Endodermal cell (in vitro differentiated cells): ENCODE measurements around the gene ZNF32. TPM values are rescaled to one million over a fixed set of nuclear protein-coding genes. Genes with fewer than 3 reads are reported as not detected.

Source experiments
- DNase-seq: peaks from one replicate; pipeline ENCODE4 v3.0.0-alpha.2; 2017
- H3K27ac ChIP-seq: 2 replicates; pipeline ENCODE4 v1.5.1; 2013; ENCODE audit warnings: mild to moderate bottlenecking, low read depth, low read length, moderate library complexity
- H3K27me3 ChIP-seq: 2 replicates; pipeline ENCODE4 v1.6.1; 2013; ENCODE audit warnings: mild to moderate bottlenecking, low read length, moderate library complexity; ENCODE audit not compliant: insufficient read depth, control insufficient read depth, poor library complexity, severe bottlenecking
- H3K36me3 ChIP-seq: 2 replicates; pipeline ENCODE4 v1.7.0; 2013; ENCODE audit warnings: mild to moderate bottlenecking, low read length, moderate library complexity; ENCODE audit not compliant: control insufficient read depth, insufficient read depth
- H3K4me1 ChIP-seq: one replicate; pipeline ENCODE4 v1.7.0; 2013; ENCODE audit warnings: low read length; ENCODE audit not compliant: control insufficient read depth, insufficient read depth
- H3K4me3 ChIP-seq: 2 replicates; pipeline ENCODE4 v1.5.1; 2013; ENCODE audit warnings: mild to moderate bottlenecking, low read length, moderate library complexity
- H3K9ac ChIP-seq: 2 replicates; pipeline ENCODE4 v1.6.1; 2013; ENCODE audit warnings: mild to moderate bottlenecking, low read length, moderate library complexity; ENCODE audit not compliant: poor library complexity, severe bottlenecking; ENCODE audit errors: extremely low read depth
- H3K9me3 ChIP-seq: 2 replicates; pipeline ENCODE4 v1.6.1; 2013; ENCODE audit warnings: mild to moderate bottlenecking, low read length, moderate library complexity; ENCODE audit not compliant: control insufficient read depth
- H3K27ac Mint-ChIP-seq: 2 replicates; pipeline ENCODE4 v1.8.0; 2020; ENCODE audit warnings: mixed read lengths
- H3K27me3 Mint-ChIP-seq: 2 replicates; pipeline ENCODE4 v1.8.0; 2021; ENCODE audit warnings: mild to moderate bottlenecking, mixed read lengths; ENCODE audit not compliant: insufficient read depth
- H3K36me3 Mint-ChIP-seq: 2 replicates; pipeline ENCODE4 v1.8.0; 2020; ENCODE audit warnings: low read depth, mixed read lengths
- H3K4me1 Mint-ChIP-seq: 2 replicates; pipeline ENCODE4 v1.8.0; 2020; ENCODE audit warnings: mixed read lengths
- H3K4me3 Mint-ChIP-seq: 2 replicates; pipeline ENCODE4 v1.8.0; 2020; ENCODE audit warnings: mild to moderate bottlenecking, moderate library complexity, mixed read lengths
- H3K9me3 Mint-ChIP-seq: 2 replicates; pipeline ENCODE4 v1.8.0; 2020; ENCODE audit warnings: mild to moderate bottlenecking, mixed read lengths
- CTCF ChIP-seq: fragments of 200-600 bp; sonication (generic); conservative IDR thresholded peaks from 2 replicates; pipeline ENCODE4 v1.5.0; 2021; ENCODE audit warnings: antibody characterized with exemption, mild to moderate bottlenecking
- WGBS, 2 experiments: methylation state at CpG; one replicate each; pipeline versions ENCODE4 v1.1.5 to v1.1.7; 2013; ENCODE audit warnings: missing lambda C conversion rate in 2 of 2, mixed read lengths in 1 of 2; ENCODE audit not compliant: insufficient coverage in 1 of 2, insufficient read length in 1 of 2; 5-methylcytosine and 5-hydroxymethylcytosine counted together
- total RNA-seq, 2 donors: library from RNA; stranded (reverse); fragmentation: NEBNext Ultra II Directional in 1 of 2; extraction: Animal tissue kit (Norgen Biotek cat#: 25700) in 1 of 2; gene quantifications; 2 replicates in 1 of 2; 3 replicates in 1 of 2; pipeline ENCODE4 v1.2.1, GENCODE V29; 2021

The ZNF32 gene
- total RNA-seq, 2 donors from 2014 or later: 21.4 to 29.0 TPM

GRCh38 chr10:43695730-43696129 is 47.0 kb upstream of the ZNF32 start:
- DNase-seq: no peak
- no peak overlapping the region for H3K4me3 Mint-ChIP-seq
- Histone ChIP-seq H3K4me1 (no peaks in the 10 kb centered on the region), H3K27ac (no peak overlapping the region), H3K27me3 (peaks cover 13% of the 10 kb centered on the region), H3K4me3 (no peak overlapping the region), H3K36me3 (no peaks in the 10 kb centered on the region), H3K9ac (no peak overlapping the region), H3K9me3 (no peaks in the 10 kb centered on the region)
- H3K27ac Mint-ChIP-seq: no peak overlapping the region
- no peaks in the 10 kb centered on the region for H3K4me1 Mint-ChIP-seq
- H3K9me3 Mint-ChIP-seq: no peaks in the 10 kb centered on the region
- no peak for TF ChIP-seq CTCF
- no peaks in the 10 kb centered on the region for H3K36me3 Mint-ChIP-seq
- 92 to 96% methylated on average over 13 to 16 of the region's 16 CpGs for WGBS, 2 experiments
- H3K27me3 Mint-ChIP-seq: peaks cover 23% of the 10 kb centered on the region

- no peak for TF ChIP-seq CTCF
- Histone ChIP-seq H3K36me3 (no peaks in the 10 kb centered on the region), H3K27me3 (peaks cover 17% of the 10 kb centered on the region), H3K4me3 (no peak overlapping the region), H3K27ac (no peak overlapping the region), H3K9me3 (no peaks in the 10 kb centered on the region), H3K4me1 (no peaks in the 10 kb centered on the region), H3K9ac (no peak overlapping the region)
- H3K9me3 Mint-ChIP-seq: no peaks in the 10 kb centered on the region
- whole genome bisulfite sequencing, 2 experiments: 82 to 96% methylated on average over 4 to 8 of the region's 8 CpGs
- no peak overlapping the region for H3K4me3 Mint-ChIP-seq
- H3K27me3 Mint-ChIP-seq: peaks cover 27% of the 10 kb centered on the region
- no peaks in the 10 kb centered on the region for H3K4me1 Mint-ChIP-seq
- no peaks in the 10 kb centered on the region for H3K36me3 Mint-ChIP-seq
- no peak overlapping the region for H3K27ac Mint-ChIP-seq
- no peak for DNase-seq
Observed at GRCh38 chr10:43695321-43695720, 46.6 kb upstream of the ZNF32 start.

GRCh38 chr10:43694526-43694925 is 45.8 kb upstream of the ZNF32 start:
- DNase-seq: no peak
- H3K9me3 ChIP-seq: no peaks in the 10 kb centered on the region
- WGBS, 2 experiments: 88 to 100% methylated on average over 3 to 7 of the region's 7 CpGs
- Mint-ChIP-seq H3K27ac (no peak overlapping the region), H3K27me3 (peaks cover 32% of the 10 kb centered on the region), H3K36me3 (no peaks in the 10 kb centered on the region), H3K9me3 (no peaks in the 10 kb centered on the region), H3K4me1 (peaks cover 2% of the 10 kb centered on the region), H3K4me3 (no peak overlapping the region)
- H3K4me1 ChIP-seq: no peaks in the 10 kb centered on the region
- H3K27me3 ChIP-seq: peaks cover 22% of the 10 kb centered on the region
- H3K4me3 ChIP-seq: no peak overlapping the region
- no peak for TF ChIP-seq CTCF
- no peak overlapping the region for H3K9ac ChIP-seq
- no peak overlapping the region for H3K27ac ChIP-seq
- no peaks in the 10 kb centered on the region for H3K36me3 ChIP-seq
